ENCODE data around the gene DNAJA2. TPM values are rescaled to one million over a fixed set of nuclear protein-coding genes. Genes with fewer than 3 reads are reported as not detected.
A peak's percentile ranks its signal among the peaks of the same experiment; 100 is the strongest.

The DNAJA2 gene
- total RNA-seq, 3 donors from 2014 or later (not counting 1 experiment from before 2014, with no cell fraction given), result 71.8 to 83.2 (median 74.5) TPM

DNA sequence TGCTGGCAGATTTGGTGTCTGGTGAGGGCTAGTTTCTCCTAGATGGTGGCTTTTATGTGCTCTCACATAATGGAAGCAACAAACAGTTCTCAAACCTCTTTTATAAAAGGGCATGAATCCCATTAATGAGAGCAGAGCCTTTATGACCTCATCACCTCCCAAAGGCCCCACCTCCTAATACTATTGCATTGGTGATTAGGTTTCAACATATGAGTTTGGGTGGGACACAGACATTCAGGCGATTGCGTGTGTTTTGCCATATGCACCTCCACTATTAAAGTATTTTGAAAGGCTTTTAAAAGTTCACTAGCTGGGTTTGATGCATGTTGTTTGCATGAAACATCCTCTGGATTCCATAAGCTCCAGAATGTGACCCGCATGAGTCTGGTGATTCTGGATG is 24.4 kb upstream of the DNAJA2 start:
- 92% methylated on average over 1 of the region's 3 CpGs for WGBS (ENCODE audit: insufficient coverage)
- H3K27me3 Mint-ChIP-seq (ENCODE audit: low read depth in 2 of 2), result peaks cover 0 to 7% of the 10 kb centered on the region in 2 donors
- Histone ChIP-seq H3K27ac (ENCODE audit: low read length) (no peak overlapping the region), H3K27me3 (ENCODE audit: control insufficient read depth, insufficient read depth, low read length) (no peaks in the 10 kb centered on the region), H3K4me1 (ENCODE audit: control insufficient read depth, insufficient read depth, low read length) (no peaks in the 10 kb centered on the region), H3K36me3 (ENCODE audit: control insufficient read depth, insufficient read depth, low read length) (no peaks in the 10 kb centered on the region), H3K9me3 (ENCODE audit: control insufficient read depth, insufficient read depth, low read length) (no peaks in the 10 kb centered on the region), H3K4me3 (ENCODE audit: low read length) (no peak overlapping the region)
- H3K4me3 Mint-ChIP-seq, result no peak overlapping the region
- no peak for DNase-seq
- peaks cover 0 to 5% of the 10 kb centered on the region in 2 donors for H3K4me1 Mint-ChIP-seq
- intact Hi-C loops (cut with micrococcal nuclease), result no loop called here
- TF ChIP-seq CTCF (IDR thresholded peaks at IDR 0.05), result no peak
- H3K36me3 Mint-ChIP-seq, result no peaks in the 10 kb centered on the region
- H3K27ac Mint-ChIP-seq, result no peak overlapping the region
- no peak for ATAC-seq
- H3K9me3 Mint-ChIP-seq, result no peaks in the 10 kb centered on the region

GRCh38 chr16:46996952-46997458 is 23.5 kb upstream of the DNAJA2 start:
- Histone ChIP-seq H3K9me3 (ENCODE audit: control insufficient read depth, insufficient read depth, low read length) (peaks cover 3% of the 10 kb centered on the region), H3K27ac (ENCODE audit: low read length) (no peak overlapping the region), H3K36me3 (ENCODE audit: control insufficient read depth, insufficient read depth, low read length) (no peaks in the 10 kb centered on the region), H3K4me3 (ENCODE audit: low read length) (no peak overlapping the region), H3K27me3 (ENCODE audit: control insufficient read depth, insufficient read depth, low read length) (no peaks in the 10 kb centered on the region), H3K4me1 (ENCODE audit: control insufficient read depth, insufficient read depth, low read length) (no peaks in the 10 kb centered on the region)
- H3K9me3 Mint-ChIP-seq, result no peaks in the 10 kb centered on the region
- H3K4me3 Mint-ChIP-seq, result no peak overlapping the region
- no peak for TF ChIP-seq CTCF (IDR thresholded peaks at IDR 0.05)
- intact Hi-C loops (cut with micrococcal nuclease), result no loop called here
- no peaks in the 10 kb centered on the region for H3K36me3 Mint-ChIP-seq
- 75% methylated on average over 2 of the region's 2 CpGs for WGBS (ENCODE audit: insufficient coverage)
- DNase-seq (no peak), ATAC-seq (no peak)
- H3K27ac Mint-ChIP-seq, result no peak overlapping the region
- H3K27me3 Mint-ChIP-seq (ENCODE audit: low read depth in 2 of 2), result peaks cover 0 to 4% of the 10 kb centered on the region in 2 donors
- peaks cover 0 to 5% of the 10 kb centered on the region in 2 donors for H3K4me1 Mint-ChIP-seq

- H3K36me3 ChIP-seq (ENCODE audit: control insufficient read depth, insufficient read depth, low read length), result no peaks in the 10 kb centered on the region
- intact Hi-C loops (cut with micrococcal nuclease), result no loop called here
- no peak overlapping the region for H3K27ac ChIP-seq (ENCODE audit: low read length)
- WGBS (ENCODE audit: insufficient coverage), result 56% methylated on average over 1 of the region's 1 CpG
- H3K4me3 Mint-ChIP-seq, result no peak overlapping the region
- no peak overlapping the region for H3K27ac Mint-ChIP-seq
- H3K9me3 Mint-ChIP-seq, result no peaks in the 10 kb centered on the region
- no peaks in the 10 kb centered on the region for H3K36me3 Mint-ChIP-seq
- H3K9me3 ChIP-seq (ENCODE audit: control insufficient read depth, insufficient read depth, low read length), result peaks cover 5% of the 10 kb centered on the region
- H3K4me3 ChIP-seq (ENCODE audit: low read length), result no peak overlapping the region
- TF ChIP-seq CTCF (IDR thresholded peaks at IDR 0.05), result no peak
- H3K27me3 Mint-ChIP-seq (ENCODE audit: low read depth in 2 of 2), result peaks cover 0 to 4% of the 10 kb centered on the region in 2 donors
- no peaks in the 10 kb centered on the region for H3K4me1 ChIP-seq (ENCODE audit: control insufficient read depth, insufficient read depth, low read length)
- ATAC-seq, result peak in 1 of 3 donors; percentile 35
- DNase-seq, result no peak
- no peaks in the 10 kb centered on the region for H3K27me3 ChIP-seq (ENCODE audit: control insufficient read depth, insufficient read depth, low read length)
- peaks cover 0 to 5% of the 10 kb centered on the region in 2 donors for H3K4me1 Mint-ChIP-seq
Measured at GRCh38 chr16:46996391-46996790, 22.9 kb upstream of the DNAJA2 start.

Measured in natural killer cell (primary cell).